Activated naive CD4-positive, alpha-beta T cell treated with anti-CD3 and anti-CD28 coated beads, Interleukin-2, amount 50 U/mL, for 24 hours (primary cell): ENCODE results near the gene UBL7.
"Not testable (repeated sequence)": the region's sequence is repeated elsewhere in the genome, so short reads cannot be mapped to it uniquely, and the experiment has no call there.

Experiments used
- H3K27ac Mint-ChIP-seq: one replicate; pipeline ENCODE4 v1.8.0; 2021; ENCODE audit warnings: mild to moderate bottlenecking, mixed read lengths
- H3K27me3 Mint-ChIP-seq: one replicate; pipeline ENCODE4 v1.8.0; 2021; ENCODE audit warnings: mixed read lengths
- H3K36me3 Mint-ChIP-seq: one replicate; pipeline ENCODE4 v1.8.0; 2021; ENCODE audit warnings: mixed read lengths
- H3K4me1 Mint-ChIP-seq: one replicate; pipeline ENCODE4 v1.8.0; 2021; ENCODE audit warnings: mixed read lengths
- H3K4me3 Mint-ChIP-seq: one replicate; pipeline ENCODE4 v1.8.0; 2021; ENCODE audit warnings: mild to moderate bottlenecking, mixed read lengths
- H3K9me3 Mint-ChIP-seq: one replicate; pipeline ENCODE4 v1.8.0; 2021; ENCODE audit warnings: mixed read lengths

Gene UBL7

GRCh38 chr15:74460871-74461846 lies at the start of gene UBL7:
Gene UBL7, minus strand, starts transcription at chr15:74461160. Its CDS starts 2,293 bp downstream, at chr15:74458867.
- Mint-ChIP-seq H3K4me1 (peaks cover 51% of the 10 kb centered on the region), H3K27me3 (no peaks in the 10 kb centered on the region), H3K4me3 (peak within 1 kb of the TSS; percentile 93), H3K27ac (peak within 1 kb of the TSS; percentile 95), H3K9me3 (no peaks in the 10 kb centered on the region), H3K36me3 (peaks cover 13% of the 10 kb centered on the region)

- no peak overlapping the region for H3K27ac Mint-ChIP-seq
- no peaks in the 10 kb centered on the region for H3K4me1 Mint-ChIP-seq
- no peaks in the 10 kb centered on the region for H3K9me3 Mint-ChIP-seq
- H3K36me3 Mint-ChIP-seq, result peaks cover 13% of the 10 kb centered on the region
- no peaks in the 10 kb centered on the region for H3K27me3 Mint-ChIP-seq
- no peak overlapping the region for H3K4me3 Mint-ChIP-seq
These were observed 45.5 kb upstream of the UBL7 start for GRCh38 chr15:74506515-74506840.

- no peaks in the 10 kb centered on the region for H3K27me3 Mint-ChIP-seq
- H3K27ac Mint-ChIP-seq, result no peak overlapping the region
- H3K9me3 Mint-ChIP-seq, result no peaks in the 10 kb centered on the region
- H3K4me1 Mint-ChIP-seq, result no peaks in the 10 kb centered on the region
- no peak overlapping the region for H3K4me3 Mint-ChIP-seq
- H3K36me3 Mint-ChIP-seq, result peaks cover 13% of the 10 kb centered on the region
These were observed 45.0 kb upstream of the UBL7 start for GRCh38 chr15:74505837-74506514.

- H3K4me3 Mint-ChIP-seq, result no peak overlapping the region
- H3K27me3 Mint-ChIP-seq, result no peaks in the 10 kb centered on the region
- H3K4me1 Mint-ChIP-seq, result no peaks in the 10 kb centered on the region
- H3K27ac Mint-ChIP-seq, result no peak overlapping the region
- H3K36me3 Mint-ChIP-seq, result peaks cover 13% of the 10 kb centered on the region
- H3K9me3 Mint-ChIP-seq, result no peaks in the 10 kb centered on the region
These were observed 43.9 kb upstream of the UBL7 start for GRCh38 chr15:74504836-74505235.

- Mint-ChIP-seq H3K27ac (no peak overlapping the region), H3K27me3 (no peaks in the 10 kb centered on the region), H3K36me3 (peaks cover 13% of the 10 kb centered on the region), H3K9me3 (no peaks in the 10 kb centered on the region), H3K4me1 (no peaks in the 10 kb centered on the region), H3K4me3 (no peak overlapping the region)
These were observed 43.5 kb upstream of the UBL7 start for GRCh38 chr15:74504418-74504817.

GRCh38 chr15:74502301-74502700 lies 41.3 kb upstream of the UBL7 start:
- Mint-ChIP-seq H3K27ac (no peak overlapping the region), H3K4me3 (no peak overlapping the region), H3K4me1 (no peaks in the 10 kb centered on the region), H3K36me3 (peaks cover 13% of the 10 kb centered on the region), H3K9me3 (no peaks in the 10 kb centered on the region), H3K27me3 (no peaks in the 10 kb centered on the region)

- Mint-ChIP-seq H3K36me3 (peaks cover 11% of the 10 kb centered on the region), H3K9me3 (no peaks in the 10 kb centered on the region), H3K27me3 (no peaks in the 10 kb centered on the region), H3K4me1 (no peaks in the 10 kb centered on the region), H3K27ac (peak overlapping the region; percentile 62), H3K4me3 (no peak overlapping the region)
These were observed 39.4 kb upstream of the UBL7 start for GRCh38 chr15:74500401-74500800.

GRCh38 chr15:74499366-74499765 lies 38.4 kb upstream of the UBL7 start:
- Mint-ChIP-seq H3K36me3 (peaks cover 11% of the 10 kb centered on the region), H3K4me3 (no peak overlapping the region), H3K27ac (no peak overlapping the region), H3K4me1 (no peaks in the 10 kb centered on the region), H3K27me3 (no peaks in the 10 kb centered on the region), H3K9me3 (no peaks in the 10 kb centered on the region)

GRCh38 chr15:74497584-74497983 lies 36.6 kb upstream of the UBL7 start:
- Mint-ChIP-seq H3K4me3 (no peak overlapping the region), H3K27me3 (no peaks in the 10 kb centered on the region), H3K36me3 (peaks cover 6% of the 10 kb centered on the region), H3K27ac (no peak overlapping the region), H3K4me1 (no peaks in the 10 kb centered on the region), H3K9me3 (no peaks in the 10 kb centered on the region)

GRCh38 chr15:74496648-74497047 lies 35.7 kb upstream of the UBL7 start:
- Mint-ChIP-seq H3K27me3 (no peaks in the 10 kb centered on the region), H3K27ac (no peak overlapping the region), H3K4me3 (no peak overlapping the region), H3K36me3 (peaks cover 3% of the 10 kb centered on the region), H3K9me3 (no peaks in the 10 kb centered on the region), H3K4me1 (no peaks in the 10 kb centered on the region)

- Mint-ChIP-seq H3K27me3 (no peaks in the 10 kb centered on the region), H3K9me3 (no peaks in the 10 kb centered on the region), H3K4me3 (no peak overlapping the region), H3K4me1 (peaks cover 13% of the 10 kb centered on the region), H3K27ac (peak overlapping the region; percentile 71), H3K36me3 (peaks cover 3% of the 10 kb centered on the region)
These were observed 29.4 kb upstream of the UBL7 start for GRCh38 chr15:74490339-74490689.

- Mint-ChIP-seq H3K9me3 (no peaks in the 10 kb centered on the region), H3K27me3 (no peaks in the 10 kb centered on the region), H3K4me1 (peaks cover 13% of the 10 kb centered on the region), H3K27ac (peak overlapping the region; percentile 71), H3K36me3 (peaks cover 3% of the 10 kb centered on the region), H3K4me3 (no peak overlapping the region)
These were observed 28.8 kb upstream of the UBL7 start for GRCh38 chr15:74489518-74490338.

GRCh38 chr15:74488776-74489175 lies 27.8 kb upstream of the UBL7 start:
- Mint-ChIP-seq H3K27ac (no peak overlapping the region), H3K27me3 (no peaks in the 10 kb centered on the region), H3K36me3 (peaks cover 4% of the 10 kb centered on the region), H3K9me3 (no peaks in the 10 kb centered on the region), H3K4me3 (no peak overlapping the region), H3K4me1 (peaks cover 13% of the 10 kb centered on the region)

GRCh38 chr15:74482661-74483060 lies 21.7 kb upstream of the UBL7 start:
- no peaks in the 10 kb centered on the region for H3K4me1 Mint-ChIP-seq
- H3K27ac Mint-ChIP-seq, result no peak overlapping the region

GRCh38 chr15:74480364-74480763 lies 19.4 kb upstream of the UBL7 start:
- H3K36me3 Mint-ChIP-seq, result peaks cover 13% of the 10 kb centered on the region
- H3K4me1 Mint-ChIP-seq, H3K4me3 Mint-ChIP-seq, H3K27ac Mint-ChIP-seq, H3K27me3 Mint-ChIP-seq, H3K9me3 Mint-ChIP-seq: not testable (repeated sequence)

More at GRCh38 chr15:74482661-74483060, 21.7 kb upstream of the UBL7 start:
- H3K36me3 Mint-ChIP-seq, result peaks cover 13% of the 10 kb centered on the region
- no peaks in the 10 kb centered on the region for H3K27me3 Mint-ChIP-seq
- no peaks in the 10 kb centered on the region for H3K9me3 Mint-ChIP-seq
- no peak overlapping the region for H3K4me3 Mint-ChIP-seq

- not testable (repeated sequence) for H3K27me3 Mint-ChIP-seq, H3K27ac Mint-ChIP-seq, H3K4me1 Mint-ChIP-seq, H3K4me3 Mint-ChIP-seq, H3K9me3 Mint-ChIP-seq
- H3K36me3 Mint-ChIP-seq, result peaks cover 12% of the 10 kb centered on the region
These were observed 10.7 kb upstream of the UBL7 start for GRCh38 chr15:74471621-74472020.
